Fibroblast of the conjunctiva (primary cell): ENCODE measurements around the gene TMEM163.

Experiments
- DNase-seq: peaks from one replicate; pipeline ENCODE4 v3.0.0-alpha.2; 2010; ENCODE audit warnings: low read depth

TMEM163 gene

GRCh38 chr2:134433469-134433868 lies 285.3 kb downstream of the TMEM163 start:
- no peak for DNase-seq

GRCh38 chr2:134432435-134432883 lies 286.3 kb downstream of the TMEM163 start:
- no peak for DNase-seq

- no peak for DNase-seq
Measured at GRCh38 chr2:134431838-134432434, 286.9 kb downstream of the TMEM163 start.

- no peak for DNase-seq
Measured at GRCh38 chr2:134429886-134430285, 288.9 kb downstream of the TMEM163 start.

- DNase-seq, result no peak
Measured at GRCh38 chr2:134426721-134427120, 292.1 kb downstream of the TMEM163 start.

- DNase-seq, result no peak
Measured at GRCh38 chr2:134425724-134426496, 292.9 kb downstream of the TMEM163 start.

- DNase-seq, result no peak
Measured at GRCh38 chr2:134421556-134422328, 297.1 kb downstream of the TMEM163 start.

GRCh38 chr2:134420920-134421319 lies 297.9 kb downstream of the TMEM163 start:
- DNase-seq, result no peak

- no peak for DNase-seq
Measured at GRCh38 chr2:134420259-134420658, 298.5 kb downstream of the TMEM163 start.

GRCh38 chr2:134417968-134418582 lies 300.7 kb downstream of the TMEM163 start:
- DNase-seq, result no peak

GRCh38 chr2:134416637-134417036 lies 302.2 kb downstream of the TMEM163 start:
- DNase-seq, result no peak

- DNase-seq, result no peak
Measured at GRCh38 chr2:134416018-134416417, 302.8 kb downstream of the TMEM163 start.

- no peak for DNase-seq
Measured at GRCh38 chr2:134413912-134414311, 304.9 kb downstream of the TMEM163 start.

GRCh38 chr2:134413430-134413829 lies 305.4 kb downstream of the TMEM163 start:
- DNase-seq, result no peak

GRCh38 chr2:134412639-134412999 lies 306.2 kb downstream of the TMEM163 start:
- DNase-seq, result no peak

- peak; percentile 80 for DNase-seq
Measured at GRCh38 chr2:134411828-134412638, 306.8 kb downstream of the TMEM163 start.

GRCh38 chr2:134411279-134411827 lies 307.4 kb downstream of the TMEM163 start:
- DNase-seq, result no peak

GRCh38 chr2:134410831-134411231 lies 308.0 kb downstream of the TMEM163 start:
- DNase-seq, result no peak

GRCh38 chr2:134410006-134410405 lies 308.8 kb downstream of the TMEM163 start:
- no peak for DNase-seq

- DNase-seq, result no peak
Measured at GRCh38 chr2:134408791-134409190, 310.0 kb downstream of the TMEM163 start.

- DNase-seq, result no peak
Measured at GRCh38 chr2:134408386-134408785, 310.4 kb downstream of the TMEM163 start.
